Spleen (tissue), 11 donors: ENCODE results near the gene REG3G. TPM values are rescaled to one million over a fixed set of nuclear protein-coding genes. Genes with fewer than 3 reads are reported as not detected.

Source experiments
- DNase-seq: peaks from one replicate; pipeline ENCODE4 v3.0.0-alpha.2; 2020
- H3K27ac ChIP-seq, 8 donors: fragments of 200-600 bp; sonication (generic) in 7 of 8; 1 replicate in 4 of 8; 2 replicates in 4 of 8; pipeline versions ENCODE4 v1.5.0 to v1.8.0; 2016 to 2021; ENCODE audit warnings: inconsistent platforms in 4 of 8, mild to moderate bottlenecking in 4 of 8, moderate library complexity in 1 of 8
- H3K27me3 ChIP-seq, 7 donors: fragments of 200-600 bp; sonication (generic) in 6 of 7; replicated peaks in 1 of 7; 1 replicate in 4 of 7; 2 replicates in 3 of 7; pipeline versions ENCODE4 v1.5.0 to v1.8.0; 2016 to 2021; ENCODE audit warnings: inconsistent platforms in 3 of 7, mild to moderate bottlenecking in 1 of 7
- H3K36me3 ChIP-seq, 6 donors: fragments of 200-600 bp; sonication (generic) in 5 of 6; 1 replicate in 4 of 6; 2 replicates in 2 of 6; pipeline versions ENCODE4 v1.5.0 to v1.8.0; 2016 to 2021; ENCODE audit warnings: inconsistent platforms in 2 of 6
- H3K4me1 ChIP-seq, 6 donors: fragments of 200-600 bp; sonication (generic) in 5 of 6; 1 replicate in 3 of 6; 2 replicates in 3 of 6; pipeline versions ENCODE4 v1.5.0 to v1.8.0; 2016 to 2021; ENCODE audit warnings: inconsistent platforms in 3 of 6
- H3K4me3 ChIP-seq, 8 donors: fragments of 200-600 bp; sonication (generic) in 7 of 8; 1 replicate in 4 of 8; 2 replicates in 4 of 8; pipeline versions ENCODE4 v1.5.0 to v1.8.0; 2016 to 2021; ENCODE audit warnings: inconsistent platforms in 4 of 8, mild to moderate bottlenecking in 4 of 8, moderate library complexity in 2 of 8
- H3K9me3 ChIP-seq, 8 donors: fragments of 200-600 bp; sonication (generic) in 7 of 8; 1 replicate in 4 of 8; 2 replicates in 4 of 8; pipeline versions ENCODE4 v1.5.0 to v1.8.0; 2016 to 2021; ENCODE audit warnings: inconsistent platforms in 4 of 8
- POLR2A ChIP-seq, 3 donors: fragments of 450-650 bp; IDR thresholded peaks; one replicate each; pipeline ENCODE4 v1.5.1; 2017; ENCODE audit warnings: antibody characterized with exemption in 3 of 3, mild to moderate bottlenecking in 1 of 3
- POLR2AphosphoS5 ChIP-seq, 3 donors: sonication (generic); formaldehyde crosslinking; IDR thresholded peaks; one replicate each; pipeline ENCODE4 v1.5.1; 2017; ENCODE audit warnings: antibody characterized with exemption in 3 of 3
- WGBS, 5 donors: extraction: QIAGEN DNeasy Blood & Tissue Kit in 3 of 5; methylation state at CpG; one replicate each; pipeline versions ENCODE4 v1.1.5 to v1.1.7; 2013 to 2018; 5-methylcytosine and 5-hydroxymethylcytosine counted together
- intact Hi-C: fragments of 100-400 bp; cut with DNase I; formaldehyde crosslinking; loops from one replicate; pipeline ENCODE4 v1.15.0; 2023; ENCODE audit warnings: low total_unique reads
- polyA plus RNA-seq, 3 donors: library from polyadenylated mRNA; stranded (reverse); fragments of 200-250 nt; gene quantifications; one replicate each; pipeline ENCODE4 v1.2.1, GENCODE V29; 2013
- total RNA-seq, 7 donors: library from RNA; depleted of rRNA in 3 of 7; stranded (reverse); fragments of >200 nt in 3 of 7; fragmentation: NEBNext Ultra II Directional in 4 of 7; extraction: Animal tissue kit (Norgen Biotek cat#: 25700) in 4 of 7; gene quantifications; one replicate each; pipeline versions ENCODE4 v1.1.0 to v1.2.1, GENCODE V29; 2016 to 2021
- TF ChIP-seq, protein P1 (sequence below), 11 experiments: fragments of 200-600 bp in 7 of 11; fragments of 450-650 bp in 4 of 11; sonication (generic) in 4 of 11; IDR thresholded peaks in 8 of 11; conservative IDR thresholded peaks in 3 of 11; 1 replicate in 7 of 11; 2 replicates in 4 of 11; pipeline versions ENCODE4 v1.4.0 to v1.8.0; 2016 to 2021; ENCODE audit warnings: antibody characterized with exemption in 11 of 11, inconsistent platforms in 4 of 11, mild to moderate bottlenecking in 1 of 11
- donor health status: healthy with polysubstance abuse.
- donor health status: DM: no; HTN: no; CAD: no; lungs with moderate emphysema.
- donor health status: DM: no; HTN: no; CAD: no.
- donor health status: Bipolar disorder and iron deficiency.
- donor health status: healthy.
- donor health status: DM: no; HTN: no; CAD: no.
- donor health status: DM: yes; HTN: yes; CAD: no.

REG3G gene
- total and polyA plus RNA-seq, 10 donors, result 0.11 to 1.0 (median 0.56) TPM; not detected in 6

DNA sequence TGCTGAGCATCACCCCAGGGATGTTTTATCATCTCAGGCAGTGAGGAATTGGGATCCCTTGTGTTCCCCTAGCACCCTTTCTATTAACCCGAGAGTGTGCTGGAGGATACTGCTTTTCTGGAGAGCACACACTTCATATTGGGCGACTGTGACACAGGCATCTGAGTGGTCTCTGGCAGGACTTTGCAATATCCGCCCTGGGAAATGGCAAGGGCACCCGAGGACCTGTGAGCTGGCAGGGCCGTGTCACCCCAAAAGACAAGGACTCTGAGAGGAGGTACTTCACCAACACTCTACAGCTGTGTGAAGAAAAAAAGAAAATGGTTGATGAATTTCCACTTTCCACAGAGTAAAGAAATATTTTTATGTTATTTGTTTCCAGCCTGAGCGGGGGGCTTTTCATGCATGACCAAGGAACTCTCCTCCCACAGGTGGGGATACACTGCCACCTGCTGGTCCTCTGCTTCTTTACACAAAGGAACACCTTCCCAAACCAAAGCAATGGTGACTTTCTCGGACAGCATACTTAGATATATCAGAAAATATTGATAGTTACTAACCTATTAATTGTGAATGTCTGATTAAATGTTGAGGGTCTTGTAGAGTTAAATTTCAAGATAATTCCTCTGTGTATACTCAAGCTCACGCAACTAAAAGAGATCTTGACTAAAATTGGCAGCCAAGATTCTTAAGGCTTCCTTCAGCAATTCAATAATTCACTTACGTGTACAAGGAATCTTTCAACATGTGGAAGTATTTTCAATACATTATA lies 45.9 kb upstream of the REG3G start:
- H3K36me3 ChIP-seq, result no peaks in the 10 kb centered on the region
- TF ChIP-seq, protein P1, sequence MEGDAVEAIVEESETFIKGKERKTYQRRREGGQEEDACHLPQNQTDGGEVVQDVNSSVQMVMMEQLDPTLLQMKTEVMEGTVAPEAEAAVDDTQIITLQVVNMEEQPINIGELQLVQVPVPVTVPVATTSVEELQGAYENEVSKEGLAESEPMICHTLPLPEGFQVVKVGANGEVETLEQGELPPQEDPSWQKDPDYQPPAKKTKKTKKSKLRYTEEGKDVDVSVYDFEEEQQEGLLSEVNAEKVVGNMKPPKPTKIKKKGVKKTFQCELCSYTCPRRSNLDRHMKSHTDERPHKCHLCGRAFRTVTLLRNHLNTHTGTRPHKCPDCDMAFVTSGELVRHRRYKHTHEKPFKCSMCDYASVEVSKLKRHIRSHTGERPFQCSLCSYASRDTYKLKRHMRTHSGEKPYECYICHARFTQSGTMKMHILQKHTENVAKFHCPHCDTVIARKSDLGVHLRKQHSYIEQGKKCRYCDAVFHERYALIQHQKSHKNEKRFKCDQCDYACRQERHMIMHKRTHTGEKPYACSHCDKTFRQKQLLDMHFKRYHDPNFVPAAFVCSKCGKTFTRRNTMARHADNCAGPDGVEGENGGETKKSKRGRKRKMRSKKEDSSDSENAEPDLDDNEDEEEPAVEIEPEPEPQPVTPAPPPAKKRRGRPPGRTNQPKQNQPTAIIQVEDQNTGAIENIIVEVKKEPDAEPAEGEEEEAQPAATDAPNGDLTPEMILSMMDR (IDR thresholded peaks at IDR 0.05 in 8 of 11, conservative IDR thresholded peaks at IDR 0.05 in 3 of 11), result peak in 8 of 11 experiments; percentile 23 to 68 (median 40)
- TF ChIP-seq POLR2A (IDR thresholded peaks at IDR 0.05), result no peak
- no peak for TF ChIP-seq POLR2AphosphoS5 (IDR thresholded peaks at IDR 0.05)
- no peak for DNase-seq
- intact Hi-C loops, result no loop called here
- H3K4me3 ChIP-seq, result no peak overlapping the region
- 37 to 51% (median 44%) methylated on average over 9 of the region's 9 CpGs for WGBS, 5 donors
- no peak overlapping the region for H3K27ac ChIP-seq
- peaks cover 0 to 11% (median 0%) of the 10 kb centered on the region in 7 donors for H3K27me3 ChIP-seq
- H3K9me3 ChIP-seq, result no peaks in the 10 kb centered on the region
- peaks cover 0 to 15% (median 1%) of the 10 kb centered on the region in 6 donors for H3K4me1 ChIP-seq

DNA sequence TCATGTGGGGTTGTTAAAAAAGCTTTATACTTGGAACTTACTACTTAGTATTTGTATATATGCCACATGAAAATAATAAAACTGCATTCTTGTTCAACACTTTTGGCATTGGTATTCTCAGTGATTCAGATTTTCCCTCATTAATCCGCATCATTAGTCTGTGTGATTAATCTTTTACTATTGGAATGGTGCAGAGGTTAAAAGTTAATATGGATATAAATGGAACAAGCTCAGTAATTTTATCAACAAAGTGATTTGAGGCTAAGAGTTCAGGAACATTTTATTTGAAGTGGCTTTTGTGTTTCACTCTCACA lies 45.4 kb upstream of the REG3G start:
- TF ChIP-seq POLR2A (IDR thresholded peaks at IDR 0.05) (no peak), POLR2AphosphoS5 (IDR thresholded peaks at IDR 0.05) (no peak)
- TF ChIP-seq, protein P1 (IDR thresholded peaks at IDR 0.05 in 8 of 11, conservative IDR thresholded peaks at IDR 0.05 in 3 of 11), result no peak
- intact Hi-C loops, result no loop called here
- no peak overlapping the region for H3K4me3 ChIP-seq
- WGBS, 5 donors, result 82 to 93% (median 84%) methylated on average over 1 of the region's 1 CpG
- no peak for DNase-seq
- no peak overlapping the region for H3K27ac ChIP-seq
- H3K27me3 ChIP-seq, result peaks cover 0 to 11% (median 0%) of the 10 kb centered on the region in 7 donors
- H3K4me1 ChIP-seq, result peaks cover 0 to 15% (median 1%) of the 10 kb centered on the region in 6 donors
- no peaks in the 10 kb centered on the region for H3K9me3 ChIP-seq
- no peaks in the 10 kb centered on the region for H3K36me3 ChIP-seq

DNA sequence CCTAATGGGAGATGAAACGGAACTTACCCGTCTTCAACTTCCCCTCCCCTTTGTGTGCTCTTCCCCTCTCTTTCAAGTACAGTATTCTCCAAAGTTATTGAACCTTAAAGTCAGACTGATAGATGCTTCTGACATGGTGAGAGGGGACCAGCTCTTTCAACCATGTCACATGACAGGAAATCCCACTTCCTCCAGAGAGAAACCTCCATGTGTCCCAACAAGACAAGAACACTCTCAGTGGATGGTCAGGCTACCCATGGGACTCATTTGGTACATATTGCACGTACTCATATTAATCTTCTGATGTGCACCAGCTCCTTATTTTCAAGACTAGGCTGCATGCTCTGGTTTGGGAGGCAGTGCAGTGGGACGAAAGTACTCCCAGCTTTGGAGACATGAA lies 44.6 kb upstream of the REG3G start:
- H3K4me3 ChIP-seq, result no peak overlapping the region
- no peaks in the 10 kb centered on the region for H3K9me3 ChIP-seq
- no peak overlapping the region for H3K27ac ChIP-seq
- no peaks in the 10 kb centered on the region for H3K36me3 ChIP-seq
- TF ChIP-seq POLR2AphosphoS5 (IDR thresholded peaks at IDR 0.05), result no peak
- TF ChIP-seq POLR2A (IDR thresholded peaks at IDR 0.05), result no peak
- TF ChIP-seq, protein P1 (IDR thresholded peaks at IDR 0.05 in 8 of 11, conservative IDR thresholded peaks at IDR 0.05 in 3 of 11), result no peak
- intact Hi-C loops, result no loop called here
- DNase-seq, result no peak
- WGBS, 5 donors, result 39 to 53% (median 51%) methylated on average over 4 of the region's 4 CpGs
- peaks cover 0 to 15% (median 1%) of the 10 kb centered on the region in 6 donors for H3K4me1 ChIP-seq
- H3K27me3 ChIP-seq, result peaks cover 0 to 11% (median 0%) of the 10 kb centered on the region in 7 donors

DNA sequence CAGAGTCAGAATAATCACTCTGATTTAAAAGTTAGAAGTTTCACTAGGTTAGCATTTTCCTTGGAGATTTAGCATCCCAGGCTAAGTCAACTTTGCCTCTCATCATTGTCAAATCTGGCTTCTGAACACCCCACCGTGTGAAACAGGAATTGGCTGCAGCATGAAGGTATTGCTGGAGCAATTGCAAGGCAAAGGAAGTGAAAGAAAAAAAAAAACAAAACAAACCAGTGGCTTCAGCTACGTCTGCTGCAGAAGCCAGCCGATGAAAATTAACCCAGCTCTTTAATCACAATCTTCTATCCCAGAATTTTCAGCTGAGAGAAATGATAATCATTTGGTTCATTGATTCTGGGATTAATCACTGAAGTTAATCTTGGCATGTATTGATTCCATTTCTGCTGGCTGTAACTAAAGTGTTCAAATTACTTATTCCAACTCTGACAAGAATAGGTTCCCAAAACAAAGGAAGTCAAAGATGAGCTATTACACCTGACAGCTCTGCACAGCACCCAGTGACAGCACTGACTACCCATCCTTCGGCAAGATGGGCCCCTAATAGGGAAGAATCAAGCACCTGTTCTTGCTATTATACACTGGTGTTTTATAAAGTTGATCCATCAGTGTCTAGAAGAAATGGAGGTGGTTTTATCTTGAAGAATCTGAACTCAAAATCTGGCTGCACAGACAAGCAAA lies 42.7 kb upstream of the REG3G start:
- no peaks in the 10 kb centered on the region for H3K36me3 ChIP-seq

More for the DNA sequence above, 42.7 kb upstream of the REG3G start:
- Histone ChIP-seq H3K27me3 (peaks cover 0 to 11% (median 0%) of the 10 kb centered on the region in 7 donors), H3K4me1 (peaks cover 0 to 6% (median 1%) of the 10 kb centered on the region in 6 donors), H3K4me3 (no peak overlapping the region), H3K9me3 (no peaks in the 10 kb centered on the region), H3K27ac (no peak overlapping the region)
- TF ChIP-seq, protein P1 (IDR thresholded peaks at IDR 0.05 in 8 of 11, conservative IDR thresholded peaks at IDR 0.05 in 3 of 11), result no peak
- TF ChIP-seq POLR2A (IDR thresholded peaks at IDR 0.05), result no peak
- TF ChIP-seq POLR2AphosphoS5 (IDR thresholded peaks at IDR 0.05), result no peak
- no peak for DNase-seq
- WGBS, 5 donors, result 37 to 46% (median 44%) methylated on average over 4 of the region's 4 CpGs
- intact Hi-C loops, result no loop called here
